Thoracic aorta (tissue), 2 donors: ENCODE results near the gene IGLL1. TPM values are rescaled to one million over a fixed set of nuclear protein-coding genes. Genes with fewer than 3 reads are reported as not detected.

Experiments used
- ATAC-seq: fragments of 150-250 bp; one replicate; pipeline ENCODE4 v1.8.0; 2017; ENCODE audit warnings: low read depth; ENCODE audit not compliant: insufficient number of reproducible peaks, low FRiP score
- DNase-seq: peaks from one replicate; pipeline ENCODE4 v3.0.0-alpha.2; 2020; ENCODE audit warnings: low spot score
- H3K27ac ChIP-seq, 2 donors: fragments of 200-600 bp; sonication (generic); 1 replicate in 1 of 2; 2 replicates in 1 of 2; pipeline ENCODE4 v1.5.1; 2016; ENCODE audit warnings: mild to moderate bottlenecking in 2 of 2, moderate library complexity in 2 of 2
- H3K27me3 ChIP-seq: fragments of 200-600 bp; sonication (generic); replicated peaks from 2 replicates; pipeline ENCODE4 v1.6.0; 2016; ENCODE audit warnings: mild to moderate bottlenecking; ENCODE audit not compliant: insufficient read depth
- H3K36me3 ChIP-seq: fragments of 200-600 bp; sonication (generic); one replicate; pipeline ENCODE4 v1.5.1; 2016
- H3K4me1 ChIP-seq, 2 donors: fragments of 200-600 bp; sonication (generic); 1 replicate in 1 of 2; 2 replicates in 1 of 2; pipeline versions ENCODE4 v1.5.1 to v1.6.0; 2016; ENCODE audit warnings: low read depth in 2 of 2, mild to moderate bottlenecking in 1 of 2; ENCODE audit not compliant: control insufficient read depth in 1 of 2
- H3K4me3 ChIP-seq: fragments of 200-600 bp; sonication (generic); 2 replicates; pipeline ENCODE4 v1.5.1; 2016; ENCODE audit warnings: mild to moderate bottlenecking
- H3K9me3 ChIP-seq: fragments of 200-600 bp; sonication (generic); 2 replicates; pipeline ENCODE4 v1.5.1; 2016
- CTCF ChIP-seq: fragments of 200-600 bp; sonication (generic); IDR thresholded peaks from one replicate; pipeline ENCODE4 v1.5.1; 2019; ENCODE audit warnings: antibody characterized with exemption
- total RNA-seq, 2 donors: library from RNA; depleted of rRNA; stranded (reverse); fragments of >200 nt; gene quantifications; one replicate each; pipeline versions ENCODE4 v1.1.0 to v1.2.3, GENCODE V29; 2016

The IGLL1 gene
- total RNA-seq, 2 donors from 2014 or later, result not detected

- no peaks in the 10 kb centered on the region for H3K27me3 ChIP-seq
- no peaks in the 10 kb centered on the region for H3K4me1 ChIP-seq
- H3K27ac ChIP-seq, result no peak overlapping the region
- H3K36me3 ChIP-seq, result no peaks in the 10 kb centered on the region
- no peaks in the 10 kb centered on the region for H3K9me3 ChIP-seq
- TF ChIP-seq CTCF, result no peak
- no peak overlapping the region for H3K4me3 ChIP-seq
- DNase-seq, result no peak
- ATAC-seq, result no peak
Measured at GRCh38 chr22:23552573-23552972, 27.5 kb downstream of the IGLL1 start.

GRCh38 chr22:23551385-23551784 is 28.7 kb downstream of the IGLL1 start:
- no peaks in the 10 kb centered on the region for H3K27me3 ChIP-seq
- DNase-seq, result no peak
- H3K9me3 ChIP-seq, result no peaks in the 10 kb centered on the region
- H3K27ac ChIP-seq, result no peak overlapping the region
- no peak for TF ChIP-seq CTCF
- no peaks in the 10 kb centered on the region for H3K4me1 ChIP-seq
- H3K4me3 ChIP-seq, result no peak overlapping the region
- no peak for ATAC-seq
- H3K36me3 ChIP-seq, result no peaks in the 10 kb centered on the region

GRCh38 chr22:23550049-23550650 is 29.9 kb downstream of the IGLL1 start:
- Histone ChIP-seq H3K27ac (no peak overlapping the region), H3K27me3 (no peaks in the 10 kb centered on the region), H3K4me3 (no peak overlapping the region), H3K9me3 (no peaks in the 10 kb centered on the region), H3K4me1 (no peaks in the 10 kb centered on the region), H3K36me3 (no peaks in the 10 kb centered on the region)
- DNase-seq, result no peak
- no peak for ATAC-seq
- TF ChIP-seq CTCF, result no peak

- H3K27me3 ChIP-seq, result no peaks in the 10 kb centered on the region
- H3K36me3 ChIP-seq, result no peaks in the 10 kb centered on the region
- no peaks in the 10 kb centered on the region for H3K4me1 ChIP-seq
- no peaks in the 10 kb centered on the region for H3K9me3 ChIP-seq
- no peak overlapping the region for H3K4me3 ChIP-seq
- no peak for TF ChIP-seq CTCF
- H3K27ac ChIP-seq, result no peak overlapping the region
- no peak for ATAC-seq
- DNase-seq, result no peak
Measured at GRCh38 chr22:23549198-23549595, 30.9 kb downstream of the IGLL1 start.

- no peak for TF ChIP-seq CTCF
- no peak overlapping the region for H3K27ac ChIP-seq
- H3K4me3 ChIP-seq, result no peak overlapping the region
- no peaks in the 10 kb centered on the region for H3K36me3 ChIP-seq
- DNase-seq (no peak), ATAC-seq (no peak)
- H3K9me3 ChIP-seq, result no peaks in the 10 kb centered on the region
- H3K4me1 ChIP-seq, result no peaks in the 10 kb centered on the region
- no peaks in the 10 kb centered on the region for H3K27me3 ChIP-seq
Measured at GRCh38 chr22:23548501-23549197, 31.4 kb downstream of the IGLL1 start.
